Neural cell (in vitro differentiated cells): ENCODE results near the gene RNU11. TPM values are rescaled to one million over a fixed set of nuclear protein-coding genes. Genes with fewer than 3 reads are reported as not detected.
"Not testable (repeated sequence)": the region's sequence is repeated elsewhere in the genome, so short reads cannot be mapped to it uniquely, and the experiment has no call there.

Source experiments
- H2AFZ ChIP-seq: fragments of 200-600, 300-800 bp; sonication (generic), shearing (Covaris generic); 2 replicates; pipeline ENCODE4 v1.6.0; 2014; ENCODE audit warnings: low read depth, mild to moderate bottlenecking, antibody characterized with exemption, low read length, moderate library complexity
- H3F3A ChIP-seq: fragments of 200-600 bp; shearing (Covaris generic); 2 replicates; pipeline ENCODE4 v1.6.1; 2016; ENCODE audit warnings: mild to moderate bottlenecking, moderate library complexity, mixed read lengths, antibody characterized with exemption, low read length; ENCODE audit not compliant: insufficient read depth, poor library complexity, severe bottlenecking
- H3K27ac ChIP-seq: fragments of 200-600, 300-800 bp; sonication (generic), shearing (Covaris generic); 2 replicates; pipeline ENCODE4 v1.5.1; 2014; ENCODE audit warnings: mild to moderate bottlenecking, low read length, moderate library complexity
- H3K27me3 ChIP-seq: fragments of 300-800, 200-600 bp; sonication (generic), shearing (Covaris generic); 2 replicates; pipeline ENCODE4 v1.6.0; 2014; ENCODE audit warnings: mild to moderate bottlenecking, low read depth, low read length, moderate library complexity; ENCODE audit not compliant: insufficient read depth
- H3K36me3 ChIP-seq: fragments of 300-800, 200-600 bp; sonication (generic), shearing (Covaris generic); 2 replicates; pipeline ENCODE4 v1.5.1; 2014; ENCODE audit warnings: mild to moderate bottlenecking, antibody characterized with exemption, low read length, moderate library complexity; ENCODE audit not compliant: insufficient read depth
- H3K4me2 ChIP-seq: fragments of 300-800, 200-600 bp; sonication (generic), shearing (Covaris generic); 2 replicates; pipeline ENCODE4 v1.6.0; 2014; ENCODE audit warnings: mild to moderate bottlenecking, low read length
- H3K4me3 ChIP-seq: fragments of 300-800, 200-600 bp; sonication (generic), shearing (Covaris generic); 2 replicates; pipeline ENCODE4 v1.5.1; 2014; ENCODE audit warnings: mild to moderate bottlenecking, low read length, moderate library complexity
- H3K79me2 ChIP-seq: fragments of 200-600 bp; shearing (Covaris generic); replicated peaks from 2 replicates; pipeline ENCODE4 v1.6.0; 2014; ENCODE audit warnings: mild to moderate bottlenecking, low read length, moderate library complexity; ENCODE audit not compliant: insufficient read depth
- H3K9ac ChIP-seq: fragments of 300-800, 200-600 bp; sonication (generic), shearing (Covaris generic); 2 replicates; pipeline ENCODE4 v1.6.1; 2016; ENCODE audit warnings: mild to moderate bottlenecking, low read length, mixed read lengths
- H3K9me2 ChIP-seq: fragments of 200-600 bp; shearing (Covaris generic); 2 replicates; pipeline ENCODE4 v1.6.1; 2016; ENCODE audit warnings: mild to moderate bottlenecking, low read length, mixed read lengths; ENCODE audit not compliant: insufficient read depth
- H3K9me3 ChIP-seq: fragments of 200-600, 300-800 bp; sonication (generic), shearing (Covaris generic); 2 replicates; pipeline ENCODE4 v1.6.1; 2016; ENCODE audit warnings: mild to moderate bottlenecking, mixed run types, low read length, moderate library complexity, mixed read lengths
- H4K20me1 ChIP-seq: fragments of 200-600 bp; shearing (Covaris generic); 2 replicates; pipeline ENCODE4 v1.6.1; 2016; ENCODE audit warnings: mild to moderate bottlenecking, mixed run types; ENCODE audit not compliant: insufficient read depth
- CTCF ChIP-seq: fragments of 450-650 bp; IDR thresholded peaks from 2 replicates; pipeline ENCODE4 v1.5.1; 2014; ENCODE audit warnings: antibody characterized with exemption, mild to moderate bottlenecking, moderate library complexity; ENCODE audit not compliant: poor library complexity, severe bottlenecking
- EP300 ChIP-seq: fragments of 450-650 bp; conservative IDR thresholded peaks from 2 replicates; pipeline ENCODE4 v1.6.1; 2014; ENCODE audit warnings: antibody characterized with exemption, mild to moderate bottlenecking, moderate library complexity; ENCODE audit not compliant: poor library complexity, severe bottlenecking
- EZH2 ChIP-seq: fragments of 200-600, 300-800 bp; shearing (Covaris generic), sonication (generic); IDR thresholded peaks from 2 replicates; pipeline ENCODE4 v1.6.1; 2014; ENCODE audit warnings: antibody characterized with exemption, low read length, borderline replicate concordance, mild to moderate bottlenecking; ENCODE audit not compliant: insufficient read depth, poor library complexity, severe bottlenecking
- MXI1 ChIP-seq: fragments of 450-650 bp; conservative IDR thresholded peaks from 2 replicates; pipeline ENCODE4 v1.6.1; 2014; ENCODE audit warnings: antibody characterized with exemption, mild to moderate bottlenecking; ENCODE audit not compliant: poor library complexity, severe bottlenecking
- POLR2AphosphoS5 ChIP-seq: IDR thresholded peaks from 2 replicates; pipeline ENCODE4 v1.6.1; 2012
- RAD21 ChIP-seq: fragments of 450-650 bp; conservative IDR thresholded peaks from 2 replicates; pipeline ENCODE4 v1.6.1; 2014; ENCODE audit warnings: antibody characterized with exemption, mild to moderate bottlenecking, moderate library complexity
- REST ChIP-seq: IDR thresholded peaks from 2 replicates; pipeline ENCODE4 v1.6.1; 2012; ENCODE audit warnings: borderline replicate concordance
- SMC3 ChIP-seq: fragments of 450-650 bp; conservative IDR thresholded peaks from 2 replicates; pipeline ENCODE4 v1.6.1; 2014; ENCODE audit warnings: antibody characterized with exemption, mild to moderate bottlenecking, moderate library complexity; ENCODE audit not compliant: poor library complexity
- TAF1 ChIP-seq: IDR thresholded peaks from 2 replicates; pipeline ENCODE4 v1.6.1; 2012; ENCODE audit warnings: low read depth
- polyA plus RNA-seq: library from polyadenylated mRNA; depleted of rRNA; stranded (reverse); fragments of >200 nt; gene quantifications from 2 replicates; pipeline ENCODE4 v1.2.3, GENCODE V29; 2014

Gene RNU11
- polyA plus RNA-seq, 1 donor from 2014 or later: not detected

GRCh38 chr1:28644494-28644893 lies 3.9 kb upstream of the RNU11 start:
- no peaks in the 10 kb centered on the region for H3K9me2 ChIP-seq
- H3K36me3 ChIP-seq: no peaks in the 10 kb centered on the region
- no peaks in the 10 kb centered on the region for H4K20me1 ChIP-seq
- peaks cover 6% of the 10 kb centered on the region for H3K79me2 ChIP-seq
- peaks cover 8% of the 10 kb centered on the region for H3F3A ChIP-seq
- no peak overlapping the region for H3K4me3 ChIP-seq
- H3K9me3 ChIP-seq: no peaks in the 10 kb centered on the region
- H2AFZ ChIP-seq: no peak overlapping the region
- TF ChIP-seq POLR2AphosphoS5 (no peak), RAD21 (no peak), CTCF (no peak), REST (no peak), SMC3 (no peak), EZH2 (no peak)
- H3K27me3 ChIP-seq: no peaks in the 10 kb centered on the region
- H3K27ac ChIP-seq: peak overlapping the region; percentile 93
- peak overlapping the region; percentile 78 for H3K9ac ChIP-seq
- H3K4me2 ChIP-seq: no peak overlapping the region

- H3K9me2 ChIP-seq, H3K4me2 ChIP-seq, H3K36me3 ChIP-seq, H3K79me2 ChIP-seq, H3K9ac ChIP-seq, H3K4me3 ChIP-seq, H3K27me3 ChIP-seq, H2AFZ ChIP-seq, H3K9me3 ChIP-seq, H3K27ac ChIP-seq, H4K20me1 ChIP-seq, H3F3A ChIP-seq: not testable (repeated sequence)
Measured at GRCh38 chr1:28645406-28645805, 3.0 kb upstream of the RNU11 start.

- H3K27ac ChIP-seq: no peak overlapping the region
- no peak overlapping the region for H3K4me3 ChIP-seq
- H3K9me2 ChIP-seq: no peaks in the 10 kb centered on the region
- no peaks in the 10 kb centered on the region for H3K27me3 ChIP-seq
- peaks cover 8% of the 10 kb centered on the region for H3F3A ChIP-seq
- H4K20me1 ChIP-seq: no peaks in the 10 kb centered on the region
- no peaks in the 10 kb centered on the region for H3K79me2 ChIP-seq
- H3K36me3 ChIP-seq: no peaks in the 10 kb centered on the region
- H3K9ac ChIP-seq: no peak overlapping the region
- no peaks in the 10 kb centered on the region for H3K9me3 ChIP-seq
- no peak overlapping the region for H2AFZ ChIP-seq
- TF ChIP-seq MXI1 (no peak), REST (no peak), EZH2 (no peak), CTCF (no peak), SMC3 (no peak), RAD21 (no peak), POLR2AphosphoS5 (no peak), TAF1 (no peak), EP300 (no peak)
- H3K4me2 ChIP-seq: no peak overlapping the region
Measured at GRCh38 chr1:28646040-28646439, 2.4 kb upstream of the RNU11 start.
